Endometrial microvascular endothelial cells (primary cell): ENCODE results near the gene ASPG. TPM values are rescaled to one million over a fixed set of nuclear protein-coding genes. Genes with fewer than 3 reads are reported as not detected.

ENCODE experiments used
- in situ Hi-C: cut with HindIII; loops from 2 replicates; pipeline ENCODE4 v1.10.0; 2017; ENCODE audit warnings: low sequenced_read_pairs, low pct_unique_long_range_greater_than_20kb; ENCODE audit errors: inconsistent ontology term
- total RNA-seq: library from RNA; depleted of rRNA; stranded (reverse); fragments of >200 nt; gene quantifications from one replicate; pipeline ENCODE4 v1.2.3, GENCODE V29; 2015; ENCODE audit errors: inconsistent ontology term

Gene ASPG
- total RNA-seq, 1 donor from 2014 or later, result not detected

DNA sequence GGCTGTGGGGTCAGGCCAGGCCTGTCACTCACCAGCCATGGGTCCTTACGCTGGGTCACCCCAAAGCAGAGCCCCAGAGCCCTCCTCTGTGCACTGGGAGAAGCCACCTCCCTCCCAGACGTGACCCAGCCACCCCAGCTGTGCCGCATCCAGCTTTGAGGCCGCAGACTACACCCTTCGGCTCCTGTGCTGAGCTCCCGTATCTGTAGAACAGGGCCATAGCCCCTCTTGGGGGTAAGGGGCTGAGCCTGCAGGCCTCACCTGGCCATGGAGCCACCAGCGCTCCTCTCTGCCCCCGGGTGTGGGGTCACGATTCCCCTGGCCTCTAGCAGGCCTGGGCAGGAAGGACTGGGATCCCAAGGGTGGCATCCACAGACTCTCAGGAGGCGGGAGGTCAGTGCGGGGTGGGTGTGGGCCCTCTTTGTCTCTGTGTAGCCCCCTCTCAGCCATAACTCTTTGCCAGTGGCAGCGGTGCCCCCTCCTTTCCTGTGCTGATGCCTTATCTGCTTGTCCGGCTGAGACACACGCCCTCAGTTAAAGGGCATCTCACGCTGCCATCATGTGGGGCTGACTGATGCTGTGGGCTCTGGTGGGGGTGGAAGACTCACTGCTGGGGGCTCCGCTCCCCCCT lies 16.3 kb downstream of the ASPG start:
- in situ Hi-C loops, result no loop called here

GRCh38 chr14:104102282-104102914 lies 16.9 kb downstream of the ASPG start:
- in situ Hi-C loops, result no loop called here

GRCh38 chr14:104103061-104103445 lies 17.6 kb downstream of the ASPG start:
- in situ Hi-C loops, result no loop called here

GRCh38 chr14:104103446-104104075 lies 18.1 kb downstream of the ASPG start:
- in situ Hi-C loops, result no loop called here

GRCh38 chr14:104104076-104104901 lies 18.8 kb downstream of the ASPG start:
- in situ Hi-C loops, result no loop called here

- in situ Hi-C loops, result no loop called here
Observed at GRCh38 chr14:104105071-104105821, 19.7 kb downstream of the ASPG start.

- in situ Hi-C loops, result no loop called here
Observed at GRCh38 chr14:104105822-104106470, 20.4 kb downstream of the ASPG start.

DNA sequence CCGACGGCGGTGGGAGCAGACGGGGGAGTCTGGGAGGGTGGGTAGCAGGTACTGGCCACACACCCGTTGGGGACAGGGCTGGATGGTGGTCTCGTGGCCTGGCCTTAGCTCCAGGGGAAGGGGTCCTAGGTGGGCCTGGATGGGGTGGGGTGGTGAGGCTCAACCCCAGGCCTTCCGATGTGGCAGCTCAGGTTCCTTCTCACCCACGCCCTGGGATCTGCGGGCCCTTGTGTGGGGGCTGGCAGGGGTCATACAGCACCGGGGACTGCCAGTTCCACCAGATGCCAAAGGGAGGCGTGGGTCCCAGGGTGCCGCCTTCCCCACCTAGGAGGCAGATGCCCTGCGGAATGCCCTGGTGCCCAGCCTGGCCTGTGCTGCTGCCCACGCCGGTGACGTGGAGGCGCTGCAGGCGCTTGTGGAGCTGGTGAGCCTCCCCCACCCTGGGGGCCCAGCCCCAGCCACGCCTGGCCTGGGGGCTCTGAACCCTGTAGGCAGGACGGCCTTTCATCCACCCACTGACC lies 21.0 kb downstream of the ASPG start:
- in situ Hi-C loops, result no loop called here

- in situ Hi-C loops, result no loop called here
Observed at GRCh38 chr14:104107101-104107581, 21.6 kb downstream of the ASPG start.

DNA sequence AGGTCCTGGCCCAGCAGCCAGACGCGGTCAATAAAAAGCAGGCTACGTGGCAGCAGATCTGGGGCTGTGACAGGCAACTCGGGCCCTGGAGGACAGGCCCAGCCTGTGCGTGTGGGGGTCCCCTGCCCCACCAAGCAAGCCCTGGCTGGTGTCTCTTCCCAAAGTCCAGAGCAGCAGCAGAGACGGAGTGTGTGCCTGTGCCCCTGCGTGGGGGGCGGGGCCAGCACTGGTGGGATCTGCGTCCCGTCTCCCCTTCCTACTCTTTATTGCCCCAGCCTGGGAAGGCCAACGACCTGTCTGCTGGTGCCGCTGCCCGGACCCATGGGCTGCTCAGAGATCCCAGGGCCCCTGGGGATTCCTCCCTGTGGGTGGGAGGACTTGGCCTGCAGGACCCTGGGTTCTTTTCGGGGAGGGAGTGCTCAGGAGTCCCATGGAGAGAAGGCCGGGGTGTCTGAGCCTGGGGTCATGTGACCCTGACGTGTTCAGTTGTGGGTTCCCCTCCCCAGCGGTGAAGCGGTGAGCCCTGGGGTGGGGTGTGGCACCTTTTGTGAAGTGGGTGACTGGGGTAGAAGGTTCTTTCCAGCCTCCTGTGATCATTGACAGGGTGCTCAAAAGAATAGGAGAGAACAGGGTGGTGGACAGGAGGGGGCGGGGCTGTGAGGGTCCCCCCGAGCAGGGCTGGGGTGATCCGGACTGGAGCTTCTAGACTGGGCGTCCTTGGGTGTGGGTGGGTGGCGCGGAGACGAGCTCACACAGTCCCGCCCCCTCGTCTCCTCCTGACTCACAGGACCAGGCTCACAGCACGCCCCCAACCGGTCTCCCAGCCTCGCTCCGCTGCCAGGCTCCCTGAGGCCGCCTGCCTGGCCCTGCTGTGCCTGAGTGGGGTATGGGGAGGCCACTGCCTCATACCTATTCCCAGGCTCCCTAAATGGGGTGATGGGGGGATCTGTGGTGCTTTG lies 22.4 kb downstream of the ASPG start:
- in situ Hi-C loops, result no loop called here

DNA sequence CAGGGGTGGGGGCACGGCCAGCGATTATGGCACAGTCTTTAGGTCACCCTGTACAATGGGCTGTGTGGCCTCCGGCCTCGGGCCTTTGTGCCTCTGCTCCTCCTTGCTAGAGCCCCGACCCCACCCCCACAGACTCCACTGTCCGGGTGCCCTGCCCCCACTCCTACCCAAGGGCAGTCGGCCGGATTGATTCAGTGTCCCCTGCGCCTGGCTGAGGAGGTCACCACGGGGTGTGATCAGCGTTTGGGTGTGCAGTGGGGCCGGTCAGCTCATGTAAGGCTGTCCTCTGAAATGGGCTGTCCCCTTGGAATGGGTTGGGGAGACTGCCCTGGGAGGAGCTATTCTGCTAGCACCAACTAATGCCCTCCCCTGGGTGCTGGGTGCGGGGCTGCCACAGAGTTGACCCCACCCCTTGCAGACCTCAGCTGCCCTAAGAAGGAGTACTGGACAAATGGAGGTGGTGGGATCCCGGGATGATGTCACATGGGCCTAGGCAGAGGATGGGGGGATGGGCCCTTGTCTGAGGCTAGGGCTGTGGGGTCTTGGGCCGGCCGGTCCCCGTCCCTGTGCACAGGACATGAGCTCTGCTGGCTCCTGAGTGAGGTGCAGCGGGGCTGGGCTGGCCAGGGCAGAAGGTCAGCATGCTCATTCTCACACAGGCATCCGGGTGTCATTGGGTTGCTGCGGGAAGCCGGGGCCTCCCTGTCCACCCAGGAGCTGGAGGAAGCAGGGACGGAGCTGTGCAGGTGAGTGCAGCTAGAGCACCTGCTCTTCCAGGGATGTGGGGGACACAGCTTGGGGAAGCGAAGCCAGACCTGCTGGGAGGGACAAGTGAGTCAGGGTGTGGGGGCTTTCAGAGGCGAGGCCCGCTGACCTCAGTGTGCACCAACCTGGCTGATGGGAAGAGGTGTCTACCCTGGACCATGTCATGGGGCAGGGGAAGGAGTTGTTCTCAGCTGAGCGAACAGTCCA lies 23.4 kb downstream of the ASPG start:
- in situ Hi-C loops, result no loop called here

- in situ Hi-C loops, result no loop called here
Observed at GRCh38 chr14:104109731-104110361, 24.3 kb downstream of the ASPG start.

GRCh38 chr14:104110491-104111209 lies 25.1 kb downstream of the ASPG start:
- in situ Hi-C loops, result no loop called here

GRCh38 chr14:104111301-104112112 lies 26.0 kb downstream of the ASPG start:
- in situ Hi-C loops, result no loop called here
